ENCODE measurements around the gene KIF21B. TPM values are rescaled to one million over a fixed set of nuclear protein-coding genes. Genes with fewer than 3 reads are reported as not detected.
"Not testable (repeated sequence)": the region's sequence is repeated elsewhere in the genome, so short reads cannot be mapped to it uniquely, and the experiment has no call there.

Gene KIF21B
- total RNA-seq, 4 donors from 2014 or later = 0.89 to 1.5 (median 1.1) TPM

DNA sequence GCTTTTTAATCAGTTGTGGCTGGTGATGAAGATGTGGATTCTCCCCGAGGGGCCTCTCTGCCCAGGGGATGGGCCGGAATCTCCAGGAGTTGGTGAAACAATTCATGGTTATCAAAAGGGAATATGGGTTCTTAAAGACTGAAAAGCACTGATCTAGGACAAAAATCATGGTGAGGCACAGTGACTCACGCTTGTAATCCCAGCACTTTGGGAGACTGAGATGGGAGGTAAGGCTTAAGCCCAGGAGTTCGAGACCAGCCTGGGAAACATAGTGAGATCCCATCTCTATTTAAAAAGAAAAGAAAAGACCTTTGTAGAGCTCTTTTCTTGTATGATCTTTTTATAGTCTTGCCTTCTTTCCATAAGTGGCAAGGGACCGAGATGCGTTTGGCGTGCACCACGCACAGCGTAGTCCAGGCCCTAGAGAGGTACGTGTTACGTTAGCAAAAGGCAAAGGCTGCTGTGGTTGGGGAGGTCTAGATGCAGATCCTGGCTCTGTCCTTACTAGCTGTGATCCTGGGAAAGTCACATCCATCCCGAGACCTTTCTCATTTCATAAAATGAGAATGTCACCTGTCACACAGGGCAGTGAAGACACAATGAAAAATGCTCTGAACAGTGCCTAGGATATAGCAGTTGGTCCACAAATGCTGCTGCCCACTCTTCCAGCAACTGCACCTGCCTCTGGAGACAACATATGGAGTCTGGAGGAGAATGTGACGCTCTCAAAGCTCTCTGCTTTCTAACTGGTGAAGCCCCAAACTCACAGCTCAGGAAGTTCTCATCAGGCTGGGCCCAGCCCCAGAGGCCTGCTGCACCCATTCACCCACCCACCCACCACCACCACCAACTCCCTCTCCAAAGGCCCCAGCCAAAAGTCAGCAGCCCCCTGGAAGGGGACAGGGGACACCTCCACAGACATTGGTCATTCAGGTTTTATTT lies 54.8 kb downstream of the KIF21B start:
- WGBS, 2 donors = 95% methylated on average over 13 of the region's 13 CpGs
- H3K9me3 ChIP-seq = no peaks in the 10 kb centered on the region
- TF ChIP-seq POLR2A (IDR thresholded peaks at IDR 0.05) = no peak
- TF ChIP-seq, protein P1, sequence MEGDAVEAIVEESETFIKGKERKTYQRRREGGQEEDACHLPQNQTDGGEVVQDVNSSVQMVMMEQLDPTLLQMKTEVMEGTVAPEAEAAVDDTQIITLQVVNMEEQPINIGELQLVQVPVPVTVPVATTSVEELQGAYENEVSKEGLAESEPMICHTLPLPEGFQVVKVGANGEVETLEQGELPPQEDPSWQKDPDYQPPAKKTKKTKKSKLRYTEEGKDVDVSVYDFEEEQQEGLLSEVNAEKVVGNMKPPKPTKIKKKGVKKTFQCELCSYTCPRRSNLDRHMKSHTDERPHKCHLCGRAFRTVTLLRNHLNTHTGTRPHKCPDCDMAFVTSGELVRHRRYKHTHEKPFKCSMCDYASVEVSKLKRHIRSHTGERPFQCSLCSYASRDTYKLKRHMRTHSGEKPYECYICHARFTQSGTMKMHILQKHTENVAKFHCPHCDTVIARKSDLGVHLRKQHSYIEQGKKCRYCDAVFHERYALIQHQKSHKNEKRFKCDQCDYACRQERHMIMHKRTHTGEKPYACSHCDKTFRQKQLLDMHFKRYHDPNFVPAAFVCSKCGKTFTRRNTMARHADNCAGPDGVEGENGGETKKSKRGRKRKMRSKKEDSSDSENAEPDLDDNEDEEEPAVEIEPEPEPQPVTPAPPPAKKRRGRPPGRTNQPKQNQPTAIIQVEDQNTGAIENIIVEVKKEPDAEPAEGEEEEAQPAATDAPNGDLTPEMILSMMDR (IDR thresholded peaks at IDR 0.05) = no peak
- no peaks in the 10 kb centered on the region for H3K4me1 ChIP-seq
- H3K27ac ChIP-seq = no peak overlapping the region
- H3K36me3 ChIP-seq = no peaks in the 10 kb centered on the region
- DNase-seq = no peak
- no peak overlapping the region for H3K4me3 ChIP-seq (replicated peaks in 1 of 3)
- no peaks in the 10 kb centered on the region for H3K27me3 ChIP-seq
- intact Hi-C loops (cut with DNase I) = no loop called here

DNA sequence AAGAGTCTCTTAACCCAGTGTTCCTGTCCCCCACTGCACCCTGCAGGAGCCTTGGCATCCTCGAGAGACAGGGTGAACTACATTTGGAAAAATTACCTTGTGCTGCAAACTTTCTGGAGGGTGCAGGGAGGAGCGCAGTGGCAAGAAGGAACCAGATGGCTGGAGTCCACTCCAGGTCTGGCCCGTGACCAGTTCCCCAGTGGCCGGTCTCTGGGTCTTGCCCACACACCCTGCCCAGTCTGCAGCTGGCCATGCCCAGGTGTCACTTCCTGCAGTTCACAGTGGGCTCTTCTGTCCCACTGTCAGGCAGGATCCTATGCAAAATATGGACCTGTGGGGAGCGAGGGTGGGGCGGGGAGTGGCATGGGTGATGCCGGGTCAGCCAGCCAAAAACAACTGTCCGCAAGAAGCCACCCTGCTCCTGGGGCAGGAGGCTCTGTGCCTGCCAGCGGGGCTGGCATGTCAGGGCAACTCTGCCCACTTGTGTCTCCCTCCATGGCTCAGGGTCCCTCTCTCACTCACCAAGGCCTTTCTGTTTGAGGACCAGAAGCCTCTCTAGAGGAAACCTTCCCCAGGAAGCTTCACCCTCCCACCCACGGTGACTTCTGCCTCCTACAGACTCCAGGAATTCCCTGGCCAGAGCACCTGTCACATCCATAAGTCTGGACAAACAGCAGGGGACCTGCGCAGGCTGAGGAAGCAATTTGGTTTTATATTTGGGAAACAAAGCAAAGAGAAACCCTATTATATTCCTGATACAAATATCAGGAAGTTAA lies 55.6 kb downstream of the KIF21B start:
- Histone ChIP-seq H3K27me3 (no peaks in the 10 kb centered on the region), H3K36me3 (no peaks in the 10 kb centered on the region), H3K9me3 (no peaks in the 10 kb centered on the region), H3K4me3 (replicated peaks in 1 of 3) (no peak overlapping the region), H3K27ac (no peak overlapping the region), H3K4me1 (no peaks in the 10 kb centered on the region)
- DNase-seq = no peak
- no peak for TF ChIP-seq POLR2A (IDR thresholded peaks at IDR 0.05)
- TF ChIP-seq, protein P1 (IDR thresholded peaks at IDR 0.05) = no peak
- intact Hi-C loops (cut with DNase I) = no loop called here
- WGBS, 2 donors = 74 to 84% methylated on average over 6 to 10 of the region's 11 CpGs

DNA sequence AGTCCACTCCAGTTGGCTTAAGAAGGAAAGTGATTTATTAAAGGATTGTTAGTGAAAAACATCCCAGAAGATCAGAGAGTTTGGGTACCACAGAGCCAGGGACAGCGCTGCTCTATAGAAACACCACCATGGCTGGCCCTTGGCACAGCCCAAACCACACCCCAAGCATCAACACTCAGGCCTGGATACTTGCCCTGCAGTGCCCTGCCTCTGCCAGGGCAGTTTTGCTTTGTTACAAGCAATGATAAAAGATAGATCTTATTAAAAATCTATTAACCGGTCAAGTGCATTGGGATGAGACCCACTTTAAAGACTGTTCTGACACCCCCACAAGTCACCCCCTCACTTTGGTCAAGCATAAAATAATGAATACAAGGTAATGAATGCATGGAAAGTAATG lies 56.6 kb downstream of the KIF21B start:
- Histone ChIP-seq H3K4me3 (replicated peaks in 1 of 3) (no peak overlapping the region), H3K27ac (no peak overlapping the region), H3K36me3 (no peaks in the 10 kb centered on the region), H3K4me1 (no peaks in the 10 kb centered on the region), H3K9me3 (no peaks in the 10 kb centered on the region), H3K27me3 (no peaks in the 10 kb centered on the region)
- intact Hi-C loops (cut with DNase I) = no loop called here
- TF ChIP-seq, protein P1 (IDR thresholded peaks at IDR 0.05) = no peak
- no peak for TF ChIP-seq POLR2A (IDR thresholded peaks at IDR 0.05)
- WGBS, 2 donors = 93 to 96% methylated on average over 2 of the region's 2 CpGs
- DNase-seq = no peak

DNA sequence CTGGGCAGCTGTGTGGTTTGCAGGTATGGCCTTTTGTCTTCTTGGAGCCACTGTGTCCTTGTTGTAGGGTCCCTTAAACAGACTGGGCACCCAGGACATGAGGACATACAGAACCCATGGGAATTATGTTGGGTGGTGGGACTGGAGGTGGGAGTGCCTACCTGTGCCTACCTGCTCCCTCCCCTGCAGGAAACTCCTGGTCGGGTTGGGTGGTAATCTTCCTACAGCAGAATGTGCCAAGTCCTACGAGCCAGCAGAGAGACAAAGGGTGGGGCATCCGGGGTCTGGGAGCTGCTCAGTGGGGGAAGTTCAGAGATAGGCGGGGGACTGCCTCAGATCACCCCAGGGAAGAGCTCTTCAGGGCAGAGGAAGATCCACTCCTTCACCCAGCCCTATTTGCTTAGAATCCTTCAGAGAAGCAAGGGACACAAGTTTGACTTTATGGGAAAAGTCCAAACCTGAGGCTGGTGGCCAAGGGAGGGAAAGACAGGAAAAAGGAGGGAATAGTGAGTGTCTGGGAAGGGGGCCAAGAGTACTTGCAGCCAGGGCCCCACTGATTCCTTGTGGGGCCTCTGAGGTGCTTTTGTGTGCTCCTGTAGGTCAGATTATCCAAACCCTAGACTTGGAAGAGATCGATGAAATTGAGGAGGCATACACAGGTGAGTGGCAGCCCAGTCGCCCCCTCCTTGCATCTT lies 58.3 kb downstream of the KIF21B start:
- H3K36me3 ChIP-seq = no peaks in the 10 kb centered on the region
- DNase-seq = no peak
- H3K27ac ChIP-seq = no peak overlapping the region
- H3K27me3 ChIP-seq = no peaks in the 10 kb centered on the region
- H3K9me3 ChIP-seq = no peaks in the 10 kb centered on the region
- intact Hi-C loops (cut with DNase I) = no loop called here
- H3K4me3 ChIP-seq (replicated peaks in 1 of 3) = no peak overlapping the region
- WGBS, 2 donors = 44 to 57% methylated on average over 6 of the region's 6 CpGs
- TF ChIP-seq, protein P1 (IDR thresholded peaks at IDR 0.05) = no peak
- TF ChIP-seq POLR2A (IDR thresholded peaks at IDR 0.05) = no peak
- no peaks in the 10 kb centered on the region for H3K4me1 ChIP-seq

DNA sequence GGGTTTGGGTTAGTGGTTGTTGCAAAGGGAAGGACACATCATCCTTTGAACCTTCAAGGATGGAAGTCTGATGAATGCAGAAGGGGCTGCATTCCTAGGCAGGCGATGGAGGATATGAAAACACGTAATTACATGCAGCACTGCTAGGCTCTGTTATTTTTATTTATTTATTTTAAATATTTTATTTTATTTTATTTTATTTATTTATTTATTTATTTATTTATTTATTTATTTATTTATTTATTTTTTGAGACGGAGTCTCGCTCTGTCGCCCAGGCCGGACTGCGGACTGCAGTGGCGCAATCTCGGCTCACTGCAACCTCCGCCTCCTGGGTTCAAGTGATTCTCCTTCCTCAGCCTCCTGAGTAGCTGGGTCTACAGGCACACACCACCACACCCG lies 59.6 kb downstream of the KIF21B start:
- H3K4me1 ChIP-seq; H3K27me3 ChIP-seq; H3K9me3 ChIP-seq; DNase-seq; H3K4me3 ChIP-seq (replicated peaks in 1 of 3); H3K27ac ChIP-seq; H3K36me3 ChIP-seq; intact Hi-C loops (cut with DNase I): not testable (repeated sequence)
- WGBS, 2 donors = 97 to 98% methylated on average over 11 of the region's 11 CpGs

Data from thyroid gland (tissue), 4 donors.